GM12872 (cell line): ENCODE measurements around the gene PARD3.

ENCODE experiments used
- TF ChIP-seq, protein P1 (sequence below): IDR thresholded peaks from 3 replicates; pipeline ENCODE4 v1.5.1; 2011; ENCODE audit warnings: low read depth, mild to moderate bottlenecking, low read length, moderate library complexity; ENCODE audit not compliant: insufficient read depth

The PARD3 gene

GRCh38 chr10:34762156-34762555 lies 52.9 kb downstream of the PARD3 start:
- TF ChIP-seq, protein P1, sequence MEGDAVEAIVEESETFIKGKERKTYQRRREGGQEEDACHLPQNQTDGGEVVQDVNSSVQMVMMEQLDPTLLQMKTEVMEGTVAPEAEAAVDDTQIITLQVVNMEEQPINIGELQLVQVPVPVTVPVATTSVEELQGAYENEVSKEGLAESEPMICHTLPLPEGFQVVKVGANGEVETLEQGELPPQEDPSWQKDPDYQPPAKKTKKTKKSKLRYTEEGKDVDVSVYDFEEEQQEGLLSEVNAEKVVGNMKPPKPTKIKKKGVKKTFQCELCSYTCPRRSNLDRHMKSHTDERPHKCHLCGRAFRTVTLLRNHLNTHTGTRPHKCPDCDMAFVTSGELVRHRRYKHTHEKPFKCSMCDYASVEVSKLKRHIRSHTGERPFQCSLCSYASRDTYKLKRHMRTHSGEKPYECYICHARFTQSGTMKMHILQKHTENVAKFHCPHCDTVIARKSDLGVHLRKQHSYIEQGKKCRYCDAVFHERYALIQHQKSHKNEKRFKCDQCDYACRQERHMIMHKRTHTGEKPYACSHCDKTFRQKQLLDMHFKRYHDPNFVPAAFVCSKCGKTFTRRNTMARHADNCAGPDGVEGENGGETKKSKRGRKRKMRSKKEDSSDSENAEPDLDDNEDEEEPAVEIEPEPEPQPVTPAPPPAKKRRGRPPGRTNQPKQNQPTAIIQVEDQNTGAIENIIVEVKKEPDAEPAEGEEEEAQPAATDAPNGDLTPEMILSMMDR: no peak

- TF ChIP-seq, protein P1: no peak
Observed at GRCh38 chr10:34761453-34761852, 53.6 kb downstream of the PARD3 start.

DNA sequence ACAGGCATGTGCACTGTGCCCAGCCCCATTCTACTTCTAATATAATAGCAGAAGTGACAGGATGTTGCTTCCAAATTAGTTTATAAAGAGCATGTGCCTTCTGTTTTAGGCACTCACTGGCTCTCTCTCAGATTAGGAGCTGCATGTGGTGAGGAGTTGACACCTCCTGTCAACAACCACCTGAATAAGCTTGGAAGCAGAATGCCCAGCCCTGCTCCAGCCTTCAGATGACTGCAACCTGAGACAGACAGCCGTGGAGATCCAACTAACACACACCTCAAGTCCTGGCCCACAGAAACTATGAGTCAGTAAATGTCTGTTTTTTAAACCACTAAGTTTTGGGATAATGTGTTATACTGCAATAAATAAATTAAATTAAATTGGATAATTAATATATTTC lies 54.5 kb downstream of the PARD3 start:
- TF ChIP-seq, protein P1: no peak

DNA sequence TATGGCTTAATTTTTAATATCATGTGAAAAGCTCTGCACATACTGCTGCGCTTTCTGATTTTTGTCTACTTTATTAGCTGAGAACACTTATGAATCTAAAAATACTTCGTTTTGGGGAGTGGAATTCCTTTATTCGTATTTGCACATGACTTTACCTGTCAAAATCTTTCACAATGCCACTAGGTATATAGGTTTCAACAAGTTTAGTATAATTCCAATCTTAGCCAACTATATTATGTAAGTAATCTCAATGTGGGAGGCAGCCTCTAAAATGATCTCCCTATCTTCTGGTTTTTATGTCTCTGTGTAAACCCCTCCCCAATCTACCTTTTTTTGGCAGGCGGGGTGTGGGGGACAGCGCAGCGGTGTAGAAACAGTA lies 55.3 kb downstream of the PARD3 start:
- TF ChIP-seq, protein P1: no peak

DNA sequence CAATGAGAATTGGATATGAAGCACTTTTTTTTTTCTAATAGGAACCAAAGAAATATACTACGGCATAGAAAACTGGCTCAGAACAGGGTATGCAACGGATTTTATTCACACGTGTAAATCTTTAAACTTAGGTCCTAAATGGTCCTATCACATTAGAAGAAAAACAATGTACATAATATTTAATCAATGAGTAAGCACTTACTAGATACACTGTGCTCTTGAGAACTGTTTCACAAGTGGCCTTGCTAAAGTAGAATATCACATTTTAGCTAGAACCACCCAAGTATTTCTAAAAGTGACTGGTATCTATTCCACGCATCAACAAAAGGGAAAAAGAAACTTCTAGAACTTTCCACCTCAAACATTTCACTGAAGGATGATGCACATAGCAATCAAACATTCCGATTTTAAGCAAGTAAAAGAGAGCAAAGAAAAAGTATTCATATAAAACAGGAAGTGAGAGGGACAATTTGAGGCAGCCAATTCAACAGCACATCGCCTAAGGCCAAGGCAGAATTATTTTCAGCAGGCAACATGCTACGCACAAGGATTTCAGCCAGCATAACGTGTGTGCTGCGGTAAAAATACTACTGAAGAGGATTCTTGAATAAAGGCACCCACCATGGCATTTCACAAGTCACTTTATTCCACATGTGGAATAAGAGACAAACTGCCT lies 55.8 kb downstream of the PARD3 start:
- TF ChIP-seq, protein P1: no peak

GRCh38 chr10:34758447-34758996 lies 56.6 kb downstream of the PARD3 start:
- TF ChIP-seq, protein P1: no peak

DNA sequence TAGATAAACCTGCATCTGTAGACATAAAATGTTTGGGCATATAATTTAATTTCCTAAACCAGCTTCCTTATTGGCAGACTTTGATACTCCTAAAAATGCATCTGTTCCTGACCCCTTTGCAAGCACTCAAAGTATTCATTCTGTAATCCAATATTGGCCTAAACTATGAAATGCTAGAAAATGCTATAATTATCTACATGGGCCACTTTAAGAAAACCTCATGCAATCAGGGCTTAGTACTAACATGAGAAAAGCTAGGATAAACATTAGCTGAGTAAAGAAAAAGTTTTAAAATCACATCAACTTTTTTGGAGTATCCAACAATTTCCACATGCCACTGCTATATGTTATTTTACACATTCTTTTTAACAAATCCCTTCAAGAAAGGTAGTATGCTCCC lies 57.2 kb downstream of the PARD3 start:
- TF ChIP-seq, protein P1: no peak

GRCh38 chr10:34756584-34756983 lies 58.5 kb downstream of the PARD3 start:
- TF ChIP-seq, protein P1: no peak
